Measurements from ENCODE around the gene NME2.

The NME2 gene

GRCh38 chr17:51200846-51201245 is 34.6 kb downstream of the NME2 start:
- peaks cover 32 to 35% of the 10 kb centered on the region in 2 donors for H3K36me3 Mint-ChIP-seq
- no peak overlapping the region for H3K4me3 Mint-ChIP-seq
- H3K9me3 Mint-ChIP-seq = no peaks in the 10 kb centered on the region
- H3K4me1 Mint-ChIP-seq = no peaks in the 10 kb centered on the region
- DNase-seq (no peak), ATAC-seq (replicated peaks) (no peak)
- no peaks in the 10 kb centered on the region for H3K27me3 Mint-ChIP-seq
- H3K27ac Mint-ChIP-seq = no peak overlapping the region

DNA sequence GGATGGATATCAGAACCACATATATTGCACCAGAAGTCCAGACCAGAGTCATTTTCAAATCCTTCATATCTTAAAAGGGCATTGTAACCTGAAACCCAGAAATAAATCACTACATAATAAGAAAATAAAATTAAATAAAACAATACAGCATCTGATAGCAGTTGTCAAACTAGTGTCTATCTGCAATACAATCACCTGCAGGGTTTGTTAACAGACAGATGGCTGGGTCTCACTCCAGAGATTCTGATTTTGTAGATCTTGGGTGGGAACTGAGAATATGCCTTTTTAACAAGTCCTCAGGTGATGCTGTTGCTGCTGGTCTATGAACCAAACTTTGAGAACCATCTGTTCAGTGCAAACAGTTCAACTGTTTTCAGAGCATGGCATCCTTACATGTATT is 37.6 kb downstream of the NME2 start:
- Mint-ChIP-seq H3K27me3 (no peaks in the 10 kb centered on the region), H3K9me3 (no peaks in the 10 kb centered on the region), H3K36me3 (peaks cover 19 to 21% of the 10 kb centered on the region in 2 donors), H3K4me3 (no peak overlapping the region), H3K4me1 (no peaks in the 10 kb centered on the region), H3K27ac (no peak overlapping the region)
- no peak for ATAC-seq (replicated peaks)
- no peak for DNase-seq

DNA sequence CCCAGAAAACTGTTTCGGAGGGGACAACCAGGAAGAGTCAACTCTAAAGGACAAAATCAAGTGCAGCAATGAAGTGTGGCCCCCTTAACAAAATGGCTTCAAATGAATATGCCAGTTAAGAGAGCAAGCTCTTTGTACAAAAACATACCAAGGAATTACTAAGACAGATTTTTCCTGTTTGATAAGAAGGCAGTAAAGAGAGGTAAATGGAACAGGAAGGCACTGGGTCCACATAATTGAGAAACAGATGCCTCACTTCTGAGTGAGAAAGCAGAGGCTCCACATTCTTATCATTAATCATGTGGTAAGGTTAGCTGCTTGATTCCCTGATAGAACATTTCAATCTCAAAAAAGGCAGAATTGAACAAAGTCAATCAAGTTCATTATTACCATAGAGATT is 48.7 kb downstream of the NME2 start:
- Mint-ChIP-seq H3K36me3 (peaks cover 19 to 34% of the 10 kb centered on the region in 2 donors), H3K27ac (no peak overlapping the region)
- DNase-seq = no peak

GRCh38 chr17:51217946-51218345 is 51.7 kb downstream of the NME2 start:
- Mint-ChIP-seq H3K36me3 (peaks cover 13 to 36% of the 10 kb centered on the region in 2 donors), H3K27me3 (no peaks in the 10 kb centered on the region), H3K4me3 (no peak overlapping the region), H3K9me3 (no peaks in the 10 kb centered on the region), H3K27ac (no peak overlapping the region), H3K4me1 (no peaks in the 10 kb centered on the region)
- ATAC-seq (replicated peaks) = no peak
- no peak for DNase-seq

More for the DNA sequence above, 48.7 kb downstream of the NME2 start:
- Mint-ChIP-seq H3K4me3 (no peak overlapping the region), H3K27me3 (no peaks in the 10 kb centered on the region), H3K4me1 (no peaks in the 10 kb centered on the region), H3K9me3 (no peaks in the 10 kb centered on the region)
- no peak for ATAC-seq (replicated peaks)

GRCh38 chr17:51221322-51221721 is 55.1 kb downstream of the NME2 start:
- Mint-ChIP-seq H3K27ac (no peak overlapping the region), H3K27me3 (no peaks in the 10 kb centered on the region), H3K9me3 (no peaks in the 10 kb centered on the region), H3K4me3 (no peak overlapping the region), H3K36me3 (peaks cover 22 to 46% of the 10 kb centered on the region in 2 donors), H3K4me1 (peaks cover 13 to 21% of the 10 kb centered on the region in 2 donors)
- DNase-seq (no peak), ATAC-seq (replicated peaks) (no peak)
